HepG2 (cell line): ENCODE data around the gene DHRS12. TPM values are rescaled to one million over a fixed set of nuclear protein-coding genes. Genes with fewer than 3 reads are reported as not detected.

Experiments
- DPF2 ChIP-seq: sonication (generic); formaldehyde crosslinking; IDR thresholded peaks from 2 replicates; pipeline ENCODE4 v1.4.0; 2020; ENCODE audit warnings: mild to moderate bottlenecking, low read depth, missing genetic modification reagents, borderline replicate concordance
- HDAC2 ChIP-seq: sonication (generic); formaldehyde crosslinking; IDR thresholded peaks from 2 replicates; pipeline ENCODE4 v1.4.0; 2020; ENCODE audit warnings: missing genetic modification reagents
- IKZF1 ChIP-seq: fragments of 450-650 bp; IDR thresholded peaks from 2 replicates; pipeline ENCODE4 v1.7.1; 2016
- JARID2 ChIP-seq: sonication (generic); formaldehyde crosslinking; IDR thresholded peaks from 2 replicates; pipeline ENCODE4 v1.8.1; 2023; ENCODE audit warnings: missing genetic modification reagents, inconsistent platforms; ENCODE audit not compliant: insufficient replicate concordance
- KLF11 ChIP-seq: IDR thresholded peaks from 2 replicates; pipeline ENCODE4 v1.6.1; 2016; ENCODE audit warnings: missing compliant biosample characterization
- MED13 ChIP-seq: sonication (generic); formaldehyde crosslinking; IDR thresholded peaks from 2 replicates; pipeline ENCODE4 v1.5.0; 2020; ENCODE audit warnings: missing genetic modification reagents
- MIXL1 ChIP-seq: IDR thresholded peaks from 2 replicates; pipeline ENCODE4 v1.6.1; 2016
- NAIF1 ChIP-seq: sonication (generic); formaldehyde crosslinking; IDR thresholded peaks from 2 replicates; pipeline ENCODE4 v1.5.0; 2020; ENCODE audit warnings: mild to moderate bottlenecking, missing genetic modification reagents, borderline replicate concordance
- POGZ ChIP-seq: sonication (generic); formaldehyde crosslinking; IDR thresholded peaks from 2 replicates; pipeline ENCODE4 v1.4.0; 2020; ENCODE audit warnings: mild to moderate bottlenecking, missing genetic modification reagents
- SP2 ChIP-seq: sonication (generic); formaldehyde crosslinking; IDR thresholded peaks from 2 replicates; pipeline ENCODE4 v1.5.1; 2020; ENCODE audit warnings: mild to moderate bottlenecking, missing genetic modification reagents
- SPEN ChIP-seq: sonication (generic); formaldehyde crosslinking; IDR thresholded peaks from 2 replicates; pipeline ENCODE4 v1.5.1; 2020; ENCODE audit warnings: low read depth, mild to moderate bottlenecking, missing genetic modification reagents
- SRY ChIP-seq: sonication (generic); formaldehyde crosslinking; IDR thresholded peaks from 2 replicates; pipeline ENCODE4 v1.8.0; 2022; ENCODE audit warnings: mild to moderate bottlenecking, missing genetic modification reagents
- TOPORS ChIP-seq: sonication (generic); formaldehyde crosslinking; IDR thresholded peaks from 2 replicates; pipeline ENCODE4 v1.8.0; 2023; ENCODE audit warnings: mild to moderate bottlenecking, missing genetic modification reagents
- ZC3H13 ChIP-seq: sonication (generic); formaldehyde crosslinking; IDR thresholded peaks from 2 replicates; pipeline ENCODE4 v1.8.1; 2023; ENCODE audit warnings: mild to moderate bottlenecking, missing genetic modification reagents, moderate library complexity
- ZFX ChIP-seq: sonication (generic); formaldehyde crosslinking; IDR thresholded peaks from 2 replicates; pipeline ENCODE4 v1.4.0; 2020; ENCODE audit warnings: mild to moderate bottlenecking, low read depth, missing genetic modification reagents, moderate library complexity
- ZNF569 ChIP-seq: sonication (generic); formaldehyde crosslinking; IDR thresholded peaks from 2 replicates; pipeline ENCODE4 v1.5.0; 2020; ENCODE audit warnings: mild to moderate bottlenecking, missing genetic modification reagents, moderate library complexity, borderline replicate concordance
- ZNF674 ChIP-seq: sonication (generic); formaldehyde crosslinking; IDR thresholded peaks from 2 replicates; pipeline ENCODE4 v1.5.0; 2020; ENCODE audit warnings: low read depth, mild to moderate bottlenecking, missing genetic modification reagents
- ZNF850 ChIP-seq: sonication (generic); formaldehyde crosslinking; conservative IDR thresholded peaks from 2 replicates; pipeline ENCODE4 v1.9.0; 2021; ENCODE audit warnings: mild to moderate bottlenecking, missing genetic modification reagents
- polyA plus RNA-seq, 8 experiments: library from polyadenylated mRNA; depleted of rRNA in 3 of 8; stranded (reverse) in 7 of 8; unstranded in 1 of 8; fragments of >200 nt; fragmentation: Illumina TruSeq in 4 of 8; extraction: Trizol in 4 of 8; gene quantifications; 2 replicates each; pipeline versions ENCODE4 v1.2.1 to v1.2.3, GENCODE V29; 2011 to 2016; ENCODE audit warnings: low read depth in 4 of 8, missing spikeins in 1 of 8, mixed read lengths in 1 of 8; ENCODE audit not compliant: insufficient read depth in 1 of 8
- total RNA-seq, 5 experiments: library from RNA; depleted of rRNA; stranded (reverse); fragments of >200 nt; fragmentation: Illumina TruSeq; extraction: Trizol; gene quantifications; 2 replicates each; pipeline ENCODE4 v1.2.3, GENCODE V29; 2016; ENCODE audit warnings: low read depth in 1 of 5
- TF ChIP-seq, protein P1 (sequence below): sonication (generic); formaldehyde crosslinking; IDR thresholded peaks from 2 replicates; pipeline ENCODE4 v1.5.0; 2020; ENCODE audit warnings: missing genetic modification reagents
- TF ChIP-seq, protein P2 (sequence below): sonication (generic); formaldehyde crosslinking; IDR thresholded peaks from 2 replicates; pipeline ENCODE4 v1.4.0; 2020; ENCODE audit warnings: missing genetic modification reagents
- TF ChIP-seq, protein P3 (sequence below): sonication (generic); formaldehyde crosslinking; IDR thresholded peaks from 2 replicates; pipeline ENCODE4 v1.4.0; 2020; ENCODE audit warnings: missing genetic modification reagents, low read depth, mild to moderate bottlenecking, borderline replicate concordance
- TF ChIP-seq, protein P4 (sequence below): sonication (generic); formaldehyde crosslinking; IDR thresholded peaks from 2 replicates; pipeline ENCODE4 v1.5.1; 2020; ENCODE audit warnings: mild to moderate bottlenecking, missing genetic modification reagents, borderline replicate concordance

The DHRS12 gene
- total and polyA plus RNA-seq, 2 of the 13 experiments (the other 11 are each of a cell fraction or from before 2014, with no cell fraction given), result 7.2 to 8.4 TPM

DNA sequence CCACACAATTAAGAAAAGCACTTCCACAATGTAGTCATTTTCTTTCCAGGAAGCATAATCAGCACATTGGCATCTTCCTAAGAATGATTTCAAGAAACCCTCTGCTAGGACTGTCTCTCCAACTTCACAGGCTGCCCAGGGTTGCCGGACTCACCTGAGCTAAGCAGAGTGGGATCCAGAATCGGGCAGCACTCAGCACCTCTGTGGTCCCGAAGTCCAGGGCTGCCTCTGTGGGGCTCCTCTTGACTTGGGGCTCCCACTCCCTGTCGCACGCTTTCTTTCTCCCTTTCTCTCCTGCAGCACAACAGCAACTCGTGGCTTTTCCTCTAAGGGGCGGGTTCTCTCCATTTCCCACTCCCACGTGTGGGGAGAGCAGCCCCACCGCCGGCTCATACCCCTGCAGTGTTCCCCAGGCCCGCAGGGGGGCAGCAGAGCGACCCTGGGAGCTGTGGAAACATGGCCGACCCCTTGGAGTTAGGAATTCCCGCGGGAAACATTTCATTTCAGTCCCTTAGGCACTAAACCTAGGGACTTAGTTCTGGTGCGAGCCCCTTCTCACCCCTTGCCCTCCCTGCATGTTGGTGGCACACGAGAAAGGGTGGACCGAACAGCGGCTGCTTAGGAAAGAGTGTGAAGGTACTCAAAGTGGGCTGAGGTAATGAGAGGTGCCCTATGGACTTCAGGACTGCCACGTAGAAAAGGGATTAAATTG lies 41.1 kb upstream of the DHRS12 start, which contains the start of gene TMEM272 (continued):
- TF ChIP-seq MIXL1 (0 out of 2 replicates have a peak, but pooled peaks have one; percentile 27), TOPORS (no peak), ZC3H13 (CRISPR knock-in tag) (no peak), SRY (CRISPR knock-in tag) (no peak), SPEN (no peak), POGZ (CRISPR knock-in tag) (peak; percentile 64; the same call in 1 of the 2 replicates), ZFX (CRISPR knock-in tag) (0 out of 2 replicates have a peak, but pooled peaks have one; percentile 27), NAIF1 (CRISPR knock-in tag) (no peak), JARID2 (no peak), ZNF569 (CRISPR knock-in tag) (no peak), SP2 (CRISPR knock-in tag) (no peak), KLF11 (CRISPR knock-in tag) (no peak), HDAC2 (CRISPR knock-in tag) (0 out of 2 replicates have a peak, but pooled peaks have one; percentile 15), DPF2 (CRISPR knock-in tag) (no peak), ZNF850 (CRISPR knock-in tag) (no peak), ZNF674 (CRISPR knock-in tag) (no peak), MED13 (CRISPR knock-in tag) (no peak), IKZF1 (no peak)
- TF ChIP-seq, protein P1, sequence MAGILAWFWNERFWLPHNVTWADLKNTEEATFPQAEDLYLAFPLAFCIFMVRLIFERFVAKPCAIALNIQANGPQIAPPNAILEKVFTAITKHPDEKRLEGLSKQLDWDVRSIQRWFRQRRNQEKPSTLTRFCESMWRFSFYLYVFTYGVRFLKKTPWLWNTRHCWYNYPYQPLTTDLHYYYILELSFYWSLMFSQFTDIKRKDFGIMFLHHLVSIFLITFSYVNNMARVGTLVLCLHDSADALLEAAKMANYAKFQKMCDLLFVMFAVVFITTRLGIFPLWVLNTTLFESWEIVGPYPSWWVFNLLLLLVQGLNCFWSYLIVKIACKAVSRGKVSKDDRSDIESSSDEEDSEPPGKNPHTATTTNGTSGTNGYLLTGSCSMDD (CRISPR knock-in tag), result no peak
- TF ChIP-seq, protein P2, sequence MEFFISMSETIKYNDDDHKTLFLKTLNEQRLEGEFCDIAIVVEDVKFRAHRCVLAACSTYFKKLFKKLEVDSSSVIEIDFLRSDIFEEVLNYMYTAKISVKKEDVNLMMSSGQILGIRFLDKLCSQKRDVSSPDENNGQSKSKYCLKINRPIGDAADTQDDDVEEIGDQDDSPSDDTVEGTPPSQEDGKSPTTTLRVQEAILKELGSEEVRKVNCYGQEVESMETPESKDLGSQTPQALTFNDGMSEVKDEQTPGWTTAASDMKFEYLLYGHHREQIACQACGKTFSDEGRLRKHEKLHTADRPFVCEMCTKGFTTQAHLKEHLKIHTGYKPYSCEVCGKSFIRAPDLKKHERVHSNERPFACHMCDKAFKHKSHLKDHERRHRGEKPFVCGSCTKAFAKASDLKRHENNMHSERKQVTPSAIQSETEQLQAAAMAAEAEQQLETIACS, result no peak
- TF ChIP-seq, protein P3, sequence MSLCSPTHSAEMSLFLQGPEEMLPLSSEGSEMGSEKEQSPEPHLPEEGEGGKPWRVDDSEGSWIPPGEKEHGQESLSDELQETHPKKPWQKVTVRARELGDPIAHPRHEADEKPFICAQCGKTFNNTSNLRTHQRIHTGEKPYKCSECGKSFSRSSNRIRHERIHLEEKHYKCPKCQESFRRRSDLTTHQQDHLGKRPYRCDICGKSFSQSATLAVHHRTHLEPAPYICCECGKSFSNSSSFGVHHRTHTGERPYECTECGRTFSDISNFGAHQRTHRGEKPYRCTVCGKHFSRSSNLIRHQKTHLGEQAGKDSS (CRISPR knock-in tag), result no peak
- TF ChIP-seq, protein P4, sequence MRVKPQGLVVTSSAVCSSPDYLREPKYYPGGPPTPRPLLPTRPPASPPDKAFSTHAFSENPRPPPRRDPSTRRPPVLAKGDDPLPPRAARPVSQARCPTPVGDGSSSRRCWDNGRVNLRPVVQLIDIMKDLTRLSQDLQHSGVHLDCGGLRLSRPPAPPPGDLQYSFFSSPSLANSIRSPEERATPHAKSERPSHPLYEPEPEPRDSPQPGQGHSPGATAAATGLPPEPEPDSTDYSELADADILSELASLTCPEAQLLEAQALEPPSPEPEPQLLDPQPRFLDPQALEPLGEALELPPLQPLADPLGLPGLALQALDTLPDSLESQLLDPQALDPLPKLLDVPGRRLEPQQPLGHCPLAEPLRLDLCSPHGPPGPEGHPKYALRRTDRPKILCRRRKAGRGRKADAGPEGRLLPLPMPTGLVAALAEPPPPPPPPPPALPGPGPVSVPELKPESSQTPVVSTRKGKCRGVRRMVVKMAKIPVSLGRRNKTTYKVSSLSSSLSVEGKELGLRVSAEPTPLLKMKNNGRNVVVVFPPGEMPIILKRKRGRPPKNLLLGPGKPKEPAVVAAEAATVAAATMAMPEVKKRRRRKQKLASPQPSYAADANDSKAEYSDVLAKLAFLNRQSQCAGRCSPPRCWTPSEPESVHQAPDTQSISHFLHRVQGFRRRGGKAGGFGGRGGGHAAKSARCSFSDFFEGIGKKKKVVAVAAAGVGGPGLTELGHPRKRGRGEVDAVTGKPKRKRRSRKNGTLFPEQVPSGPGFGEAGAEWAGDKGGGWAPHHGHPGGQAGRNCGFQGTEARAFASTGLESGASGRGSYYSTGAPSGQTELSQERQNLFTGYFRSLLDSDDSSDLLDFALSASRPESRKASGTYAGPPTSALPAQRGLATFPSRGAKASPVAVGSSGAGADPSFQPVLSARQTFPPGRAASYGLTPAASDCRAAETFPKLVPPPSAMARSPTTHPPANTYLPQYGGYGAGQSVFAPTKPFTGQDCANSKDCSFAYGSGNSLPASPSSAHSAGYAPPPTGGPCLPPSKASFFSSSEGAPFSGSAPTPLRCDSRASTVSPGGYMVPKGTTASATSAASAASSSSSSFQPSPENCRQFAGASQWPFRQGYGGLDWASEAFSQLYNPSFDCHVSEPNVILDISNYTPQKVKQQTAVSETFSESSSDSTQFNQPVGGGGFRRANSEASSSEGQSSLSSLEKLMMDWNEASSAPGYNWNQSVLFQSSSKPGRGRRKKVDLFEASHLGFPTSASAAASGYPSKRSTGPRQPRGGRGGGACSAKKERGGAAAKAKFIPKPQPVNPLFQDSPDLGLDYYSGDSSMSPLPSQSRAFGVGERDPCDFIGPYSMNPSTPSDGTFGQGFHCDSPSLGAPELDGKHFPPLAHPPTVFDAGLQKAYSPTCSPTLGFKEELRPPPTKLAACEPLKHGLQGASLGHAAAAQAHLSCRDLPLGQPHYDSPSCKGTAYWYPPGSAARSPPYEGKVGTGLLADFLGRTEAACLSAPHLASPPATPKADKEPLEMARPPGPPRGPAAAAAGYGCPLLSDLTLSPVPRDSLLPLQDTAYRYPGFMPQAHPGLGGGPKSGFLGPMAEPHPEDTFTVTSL (CRISPR knock-in tag), result no peak
